GM18951 (cell line): ENCODE data around the gene RHOBTB3.

Experiments
- POLR2A ChIP-seq: IDR thresholded peaks from 4 replicates; pipeline ENCODE4 v1.6.1; 2011; ENCODE audit warnings: mild to moderate bottlenecking; ENCODE audit not compliant: insufficient read length, insufficient read depth; ENCODE audit errors: extremely low read depth
- in situ Hi-C: fragments of 300-500 bp; cut with MboI; formaldehyde crosslinking; loops from one replicate; pipeline ENCODE4 v1.12.0; 2022; ENCODE audit warnings: low sequenced_read_pairs, mixed read lengths, inconsistent platforms; ENCODE audit not compliant: unreplicated experiment

Gene RHOBTB3

DNA sequence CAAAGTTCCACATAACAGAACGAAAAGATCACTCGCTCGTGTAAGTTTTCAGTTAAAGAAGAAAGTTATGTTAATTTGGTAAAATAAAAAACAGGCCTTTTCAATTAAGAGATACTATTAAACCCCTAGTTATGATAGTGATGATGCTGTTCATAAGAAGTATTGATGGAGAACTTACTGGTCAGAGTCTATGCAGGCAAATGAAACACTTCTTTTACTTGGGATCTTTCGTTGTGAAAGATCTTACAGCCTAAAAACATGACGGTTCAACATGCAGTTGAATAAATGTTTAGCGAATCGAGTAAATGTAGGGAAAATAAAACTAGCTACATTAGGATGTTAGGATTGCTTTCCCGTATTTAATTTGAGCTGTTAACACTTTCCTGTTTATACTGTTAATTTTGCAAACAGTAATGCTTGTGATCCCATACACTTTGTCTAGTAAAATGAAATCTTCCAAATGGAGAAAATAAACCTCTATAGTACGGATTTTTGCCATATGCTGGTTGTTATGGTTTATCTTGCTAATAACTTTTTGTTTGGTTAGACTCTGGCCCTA lies 2.0 kb downstream of the RHOBTB3 start:
- TF ChIP-seq POLR2A = no peak
- in situ Hi-C loops = no loop called here

DNA sequence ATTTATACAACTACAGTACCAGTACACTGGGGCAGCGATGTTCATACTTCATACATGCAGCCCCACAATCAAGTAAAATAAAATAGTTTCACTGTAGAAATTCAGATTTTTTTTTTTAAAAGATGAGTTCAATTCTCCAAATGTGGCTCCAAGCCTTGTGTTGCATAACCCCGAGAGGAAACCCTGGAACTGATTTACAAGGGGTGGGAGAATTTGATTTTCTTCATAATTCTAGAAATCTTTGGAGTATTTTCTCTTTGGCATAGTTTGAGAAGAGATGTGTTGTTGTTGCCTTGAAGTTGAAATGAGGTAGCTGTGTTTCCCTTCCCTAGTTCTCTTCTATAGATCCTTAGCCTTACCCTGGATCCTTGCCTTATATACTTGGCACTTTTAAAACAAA lies 3.1 kb downstream of the RHOBTB3 start:
- TF ChIP-seq POLR2A = no peak
- in situ Hi-C loops = no loop called here

- in situ Hi-C loops = no loop called here
- no peak for TF ChIP-seq POLR2A
Observed at GRCh38 chr5:95734906-95735305, 3.8 kb downstream of the RHOBTB3 start.

DNA sequence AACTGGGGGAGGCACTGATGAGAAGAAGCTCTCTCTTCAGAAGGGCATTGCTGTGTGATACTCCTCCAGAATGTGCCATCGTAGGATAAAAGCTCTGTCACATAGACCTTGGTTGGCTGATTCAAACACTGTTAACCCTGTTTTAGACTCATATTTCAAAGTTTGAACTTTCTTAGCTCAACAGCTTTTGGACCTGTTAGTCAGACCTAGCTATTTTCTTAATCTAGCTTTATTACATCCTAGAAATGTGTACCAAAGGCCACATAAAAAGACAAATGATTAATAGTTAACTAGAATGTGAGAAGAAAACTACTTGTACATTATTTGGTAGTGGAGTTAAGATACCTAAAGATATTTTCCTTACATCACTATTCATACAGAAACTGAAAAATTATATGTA lies 4.3 kb downstream of the RHOBTB3 start:
- TF ChIP-seq POLR2A = no peak
- in situ Hi-C loops = no loop called here

DNA sequence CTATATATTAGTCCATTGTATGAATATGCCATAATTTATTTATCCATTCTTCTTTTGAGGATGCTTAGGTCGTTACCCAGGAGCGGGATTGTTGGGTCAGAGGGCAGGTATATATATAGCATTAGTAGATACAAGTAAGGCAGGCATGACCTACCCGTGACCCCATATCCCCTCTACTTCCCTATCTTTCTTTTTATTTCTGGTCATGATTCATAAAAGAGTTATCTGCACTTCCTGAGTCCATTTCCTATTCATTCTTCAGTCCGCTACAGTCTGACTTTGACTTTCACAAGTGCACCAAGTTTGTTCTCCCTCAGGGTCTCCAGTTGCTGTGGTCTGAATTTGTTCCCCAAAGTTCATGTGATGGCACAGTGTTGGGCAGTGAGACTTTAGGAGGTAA lies 6.9 kb downstream of the RHOBTB3 start:
- in situ Hi-C loops = no loop called here
- TF ChIP-seq POLR2A = no peak

DNA sequence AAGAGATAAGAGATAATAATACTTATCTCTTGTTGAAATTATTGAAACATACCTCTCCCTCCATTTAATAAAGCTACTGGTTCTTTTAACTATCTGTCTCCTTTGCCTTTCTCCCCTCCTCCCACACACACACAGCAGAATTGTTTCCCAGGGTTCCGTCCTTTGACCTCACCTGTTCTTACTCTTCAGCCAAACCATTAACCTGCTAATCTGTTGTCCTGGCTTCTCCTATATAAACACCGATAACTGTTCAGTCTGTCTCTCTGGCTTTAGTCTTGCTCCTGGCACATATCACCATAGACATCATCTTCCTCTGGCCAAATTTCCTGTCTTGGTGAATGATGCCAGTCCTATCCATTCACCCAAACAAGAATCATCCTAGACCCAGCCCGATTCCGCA lies 7.7 kb downstream of the RHOBTB3 start:
- in situ Hi-C loops = no loop called here
- no peak for TF ChIP-seq POLR2A

DNA sequence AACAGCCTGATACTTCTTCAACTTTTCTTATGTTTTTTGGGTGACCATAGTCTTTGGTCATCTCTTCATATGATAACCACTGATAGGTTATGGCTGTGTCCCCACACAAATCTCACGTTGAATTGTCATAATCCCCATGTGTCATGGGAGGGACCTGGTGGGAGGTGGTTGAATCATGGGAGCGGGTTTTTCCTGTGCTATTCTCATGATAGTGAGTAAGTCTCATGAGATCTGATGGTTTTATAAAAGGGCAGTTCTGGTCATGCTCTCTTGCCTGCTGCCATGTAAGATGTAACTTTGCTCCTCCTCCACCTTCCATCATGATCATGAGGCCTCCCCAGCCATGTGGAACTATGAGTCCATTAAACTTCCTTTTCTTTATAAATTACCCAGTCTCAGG lies 8.7 kb downstream of the RHOBTB3 start:
- in situ Hi-C loops = no loop called here
- no peak for TF ChIP-seq POLR2A

DNA sequence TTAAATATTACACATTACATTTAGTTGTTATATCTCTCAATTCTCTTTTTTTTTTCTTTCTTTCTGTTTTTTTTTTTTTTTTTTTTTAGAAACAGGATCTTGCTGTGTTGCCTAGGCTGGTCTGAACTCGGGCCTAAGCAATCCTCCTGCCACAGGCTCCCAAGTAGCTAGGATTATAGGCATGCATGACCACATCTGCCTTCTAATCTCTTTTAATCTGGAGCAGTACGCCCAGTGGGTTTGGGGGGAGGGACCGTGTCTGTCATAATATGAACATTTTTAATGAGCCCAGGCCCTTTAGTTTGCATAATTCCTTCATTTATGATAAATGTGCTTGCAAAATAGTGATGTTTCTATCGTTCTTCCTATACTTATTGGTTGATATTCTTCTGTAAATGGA lies 10.3 kb downstream of the RHOBTB3 start:
- TF ChIP-seq POLR2A = no peak
- in situ Hi-C loops = no loop called here

DNA sequence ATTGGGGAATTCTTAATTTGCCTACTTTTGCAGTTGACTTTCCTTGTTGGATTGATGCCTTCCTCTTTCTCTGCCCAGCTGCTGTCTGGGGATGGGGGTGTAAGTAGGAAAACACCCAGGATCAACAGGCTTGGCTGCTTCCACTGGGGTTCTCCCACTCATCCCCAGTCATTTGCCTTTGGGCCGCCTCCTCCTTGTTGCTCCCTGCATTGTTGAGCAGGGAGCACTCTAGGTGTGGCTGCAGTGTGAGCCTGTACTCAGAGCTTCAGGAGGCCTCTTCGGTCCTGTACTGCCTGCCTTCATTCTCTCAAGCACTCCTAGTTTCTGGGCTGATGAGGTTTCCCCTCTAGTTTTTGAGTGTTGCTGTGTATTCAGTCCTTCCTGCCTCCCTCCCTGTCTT lies 12.1 kb downstream of the RHOBTB3 start:
- in situ Hi-C loops = no loop called here
- TF ChIP-seq POLR2A = no peak

DNA sequence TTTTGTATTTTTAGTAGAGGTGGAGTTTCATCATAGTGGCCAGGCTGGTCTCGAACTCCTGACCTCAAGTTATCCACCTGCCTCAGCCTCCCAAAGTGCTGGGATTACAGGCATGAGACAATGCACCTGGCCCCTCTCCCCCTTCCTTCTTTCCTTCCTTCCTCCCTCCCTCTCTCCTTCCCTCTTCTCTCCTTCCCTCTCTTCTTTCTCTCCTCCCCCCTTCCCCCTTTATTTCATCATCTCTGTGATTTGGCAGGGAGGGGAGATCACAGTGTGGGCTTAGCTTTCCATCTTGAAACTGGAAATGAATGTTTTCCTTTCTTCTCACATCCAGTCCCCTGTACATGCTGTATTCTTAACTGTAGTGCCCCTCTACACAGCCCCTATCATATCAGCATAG lies 12.7 kb downstream of the RHOBTB3 start:
- no peak for TF ChIP-seq POLR2A
- in situ Hi-C loops = no loop called here

DNA sequence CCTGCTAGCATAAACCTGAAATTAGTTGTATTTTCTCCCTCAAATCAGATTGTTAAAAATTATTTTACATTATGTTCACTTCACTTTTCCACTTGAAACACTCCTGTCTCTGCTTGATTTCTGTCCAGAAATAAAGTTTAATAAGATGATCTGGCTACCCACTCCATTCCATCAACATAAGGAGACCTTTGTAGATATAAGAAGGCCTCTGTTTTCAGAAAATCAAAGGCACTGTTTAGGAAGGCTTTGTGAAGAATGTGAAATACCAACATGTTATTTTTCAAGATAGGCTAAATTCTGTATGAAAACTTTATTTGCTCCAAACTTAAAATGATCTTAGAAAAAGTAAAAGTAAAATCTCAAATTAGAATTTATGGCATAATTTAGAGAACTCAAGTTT lies 15.1 kb downstream of the RHOBTB3 start:
- no peak for TF ChIP-seq POLR2A
- in situ Hi-C loops = no loop called here

DNA sequence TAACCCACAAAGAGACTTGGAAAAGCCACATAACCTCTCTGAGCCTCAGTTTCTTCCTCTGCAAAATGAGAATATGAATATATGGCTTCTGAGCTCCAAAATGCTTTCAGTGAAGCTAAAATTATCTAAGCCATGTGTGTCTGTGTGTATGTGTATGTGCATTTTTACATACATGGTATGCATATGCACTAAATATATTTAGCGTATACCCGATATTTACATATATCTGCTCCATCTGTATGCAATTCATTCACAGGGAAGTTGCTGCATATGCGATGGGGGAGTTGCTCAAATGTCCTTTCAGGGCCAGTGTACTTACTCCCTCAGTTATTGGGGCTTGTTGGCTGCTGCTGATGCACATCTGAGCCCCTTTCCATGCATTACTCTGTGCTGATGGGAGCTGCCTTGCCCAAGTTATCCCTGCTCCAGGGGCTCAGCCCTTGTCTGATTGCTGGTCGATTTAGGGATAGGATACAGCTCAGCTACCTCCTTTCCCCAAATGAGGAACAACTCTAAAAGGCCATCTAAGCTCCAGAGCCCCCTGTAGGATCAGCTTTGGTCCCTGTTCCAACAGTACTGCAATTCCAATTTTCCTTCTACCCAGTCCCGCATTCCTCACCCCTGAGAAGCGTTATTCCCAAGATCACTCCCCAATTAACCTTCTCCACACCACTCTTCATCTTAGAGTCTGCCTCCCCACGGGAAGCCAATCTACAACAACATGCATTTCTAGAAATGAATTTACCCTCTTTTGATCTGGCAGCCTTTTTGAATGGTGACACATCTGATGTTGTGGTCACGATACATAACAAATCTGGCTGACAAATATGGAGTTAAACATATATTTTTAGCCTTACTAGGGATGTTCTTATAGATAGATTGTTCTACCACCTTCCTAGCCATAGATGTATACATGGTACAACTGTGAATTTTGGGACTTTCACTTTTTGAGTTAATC lies 15.9 kb downstream of the RHOBTB3 start:
- no peak for TF ChIP-seq POLR2A
- in situ Hi-C loops = no loop called here

- in situ Hi-C loops = no loop called here
- no peak for TF ChIP-seq POLR2A
Observed at GRCh38 chr5:95748133-95748532, 17.0 kb downstream of the RHOBTB3 start.

GRCh38 chr5:95754545-95754944 lies 23.4 kb downstream of the RHOBTB3 start:
- TF ChIP-seq POLR2A = no peak
- in situ Hi-C loops = no loop called here
